NCI-H2029 (cell line): Measurements from ENCODE around the gene CCDC73.
"Not testable (repeated sequence)": the region's sequence is repeated elsewhere in the genome, so short reads cannot be mapped to it uniquely, and the experiment has no call there.

Experiments
- DNase-seq: peaks from one replicate; lab custom pipeline; 2025; lab: John Stamatoyannopoulos, UW

The CCDC73 gene

DNA sequence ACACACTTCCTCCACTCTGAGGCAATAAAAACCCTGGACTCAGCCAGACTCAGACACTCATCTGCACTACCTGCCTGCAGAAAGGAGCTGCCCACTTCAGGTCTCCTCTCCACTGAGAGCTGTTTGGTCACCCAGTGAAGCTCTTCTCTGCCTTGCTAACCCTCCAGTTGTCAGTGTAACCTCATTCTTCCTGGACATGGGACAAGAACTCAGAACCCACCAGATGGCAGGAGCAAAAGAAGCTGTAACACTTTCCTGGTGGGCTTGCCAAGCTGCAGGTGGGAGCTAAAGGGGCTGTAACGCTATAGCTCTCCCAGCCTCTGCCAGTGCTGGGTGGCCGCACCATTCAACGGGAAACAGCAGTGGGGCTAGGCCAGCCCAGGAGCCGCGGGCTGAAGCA, 89.7 kb downstream of the CCDC73 start:
- DNase-seq = no peak

DNA sequence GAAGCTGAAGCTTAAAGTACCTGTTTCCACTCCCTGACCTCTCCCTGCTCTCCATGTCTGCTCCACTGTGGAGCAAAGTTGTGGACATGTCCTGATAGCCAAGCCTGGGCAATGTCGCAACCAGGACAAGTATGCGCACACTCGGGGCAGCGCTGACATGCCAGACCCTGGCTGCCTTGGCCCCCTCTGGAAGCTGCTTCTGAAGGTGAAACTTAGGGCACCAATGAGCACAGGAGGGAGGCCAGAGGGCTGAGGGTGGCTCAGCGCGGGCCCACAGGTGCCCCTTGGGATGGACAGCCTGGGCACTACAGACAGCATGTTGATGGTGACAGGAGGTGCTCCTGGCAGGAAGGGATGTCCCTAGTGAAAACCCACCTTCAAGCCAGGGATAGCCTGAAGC, 90.2 kb downstream of the CCDC73 start:
- DNase-seq = no peak

- DNase-seq = no peak
Observed at GRCh38 chr11:32701616-32702015, 92.8 kb downstream of the CCDC73 start.

DNA sequence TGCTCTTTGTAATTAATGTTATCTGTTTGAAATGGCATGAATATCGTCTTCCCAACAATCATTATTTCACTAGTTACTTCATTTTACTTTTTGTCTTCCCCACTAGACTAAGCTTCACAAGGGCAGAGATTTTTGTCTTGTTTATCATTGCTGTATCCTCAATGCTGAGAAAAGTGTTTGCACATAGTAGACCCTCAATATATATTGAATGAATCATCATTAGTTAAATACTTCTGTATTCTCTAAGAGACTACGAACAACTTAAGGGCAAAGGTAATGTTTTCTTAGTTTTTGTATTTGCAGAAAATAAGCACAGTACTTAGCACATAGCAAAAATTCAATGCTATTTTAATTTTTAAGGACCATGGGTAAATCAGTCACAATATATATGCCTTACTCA, 95.9 kb downstream of the CCDC73 start:
- no peak for DNase-seq

- no peak for DNase-seq
Observed at GRCh38 chr11:32671051-32671450, 123.4 kb downstream of the CCDC73 start.

- DNase-seq = no peak
Observed at GRCh38 chr11:32659672-32660071, 134.8 kb downstream of the CCDC73 start.

GRCh38 chr11:32658639-32659406, 135.6 kb downstream of the CCDC73 start:
- no peak for DNase-seq

DNA sequence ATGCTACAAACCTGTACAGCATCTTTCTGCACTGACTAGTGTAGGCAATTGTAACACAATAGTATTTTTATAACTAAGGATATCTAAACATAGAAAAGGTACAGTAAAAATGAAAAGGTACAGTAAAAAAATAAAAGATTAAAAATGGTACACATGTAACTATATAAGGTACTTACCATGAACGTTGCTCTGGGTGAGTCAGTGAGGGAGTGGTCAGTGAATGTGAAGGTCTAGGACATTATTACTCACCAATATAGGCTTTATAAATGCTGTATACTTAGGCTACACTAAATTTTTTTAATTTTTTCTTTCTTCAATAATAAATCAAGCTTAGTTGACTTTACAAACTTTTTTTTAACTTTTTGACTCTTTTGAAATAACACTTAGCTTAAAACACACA, 150.9 kb downstream of the CCDC73 start:
- DNase-seq = no peak

GRCh38 chr11:32641361-32641760, 153.1 kb downstream of the CCDC73 start:
- DNase-seq = no peak

- no peak for DNase-seq
Observed at GRCh38 chr11:32635819-32636218, 158.6 kb downstream of the CCDC73 start.

GRCh38 chr11:32630844-32631243, 163.6 kb downstream of the CCDC73 start:
- DNase-seq = no peak

GRCh38 chr11:32616903-32617302, 177.6 kb downstream of the CCDC73 start:
- DNase-seq = no peak

DNA sequence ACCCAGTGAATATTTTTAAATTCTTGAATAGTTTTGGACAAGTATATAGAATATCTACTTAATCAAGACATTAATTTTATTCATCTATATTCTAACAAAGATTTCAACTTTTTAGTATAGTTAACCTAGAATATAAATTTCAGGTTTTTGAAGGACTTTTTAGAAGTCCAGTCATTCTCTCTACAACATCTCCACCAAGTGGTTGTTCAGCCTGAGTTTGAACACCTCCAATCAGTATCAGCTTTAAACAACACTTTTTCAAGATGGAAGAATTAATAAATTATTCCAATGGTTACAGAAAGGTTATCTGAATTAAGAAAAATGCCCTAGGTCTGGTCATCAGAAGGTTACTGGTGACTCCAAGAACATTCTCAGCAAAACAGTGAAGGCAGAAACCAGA, 179.0 kb downstream of the CCDC73 start:
- DNase-seq = no peak

DNA sequence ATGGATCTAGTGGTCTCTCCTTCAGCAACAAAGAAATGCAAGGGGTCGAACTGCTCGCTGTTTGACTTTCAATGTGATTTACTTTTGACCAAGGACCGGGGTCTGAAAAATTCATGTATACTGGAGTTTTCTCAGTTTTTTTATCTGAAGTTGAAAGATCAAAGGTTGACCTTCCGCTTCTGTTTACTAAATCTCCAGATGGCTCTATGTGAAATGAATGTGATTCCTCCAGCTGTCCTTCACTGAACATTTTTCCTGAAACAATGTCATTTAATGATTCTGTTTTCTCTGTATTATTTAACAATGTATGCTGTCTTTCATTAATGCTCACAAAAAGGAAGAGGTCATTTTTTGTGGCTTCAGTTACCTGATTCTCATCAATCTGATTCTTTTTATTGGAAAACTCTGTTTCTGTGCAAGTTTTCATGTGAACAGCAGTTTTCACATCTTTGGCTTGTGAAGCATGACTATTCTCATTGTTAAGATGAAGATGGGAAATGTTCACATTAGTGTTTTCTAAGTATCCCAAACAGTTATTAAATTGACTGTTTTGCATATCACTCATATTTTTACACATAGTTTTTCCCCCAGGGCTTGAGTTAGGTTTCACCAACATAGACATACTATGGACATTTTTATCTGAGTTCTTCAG, 180.8 kb downstream of the CCDC73 start:
- DNase-seq = no peak

GRCh38 chr11:32610797-32611352, 183.6 kb downstream of the CCDC73 start:
- DNase-seq = no peak

DNA sequence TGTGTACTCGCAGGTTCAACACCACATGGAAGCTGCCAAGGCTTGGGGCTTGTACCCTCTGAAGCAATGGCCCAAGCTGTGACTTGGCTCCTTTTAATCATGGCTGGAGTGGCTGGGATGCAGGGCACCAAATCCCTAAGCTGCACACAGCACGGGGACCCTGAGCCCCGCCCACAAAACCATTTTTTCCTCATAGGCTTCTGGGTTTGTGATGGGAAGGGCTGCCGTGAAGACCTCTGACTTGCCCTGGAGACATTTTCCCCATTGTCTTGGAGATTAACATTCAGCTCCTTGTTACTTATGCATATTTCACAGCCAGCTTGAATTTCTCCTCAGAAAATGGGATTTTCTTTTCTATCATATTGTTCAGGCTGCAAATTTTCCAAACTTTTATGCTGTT, 185.6 kb downstream of the CCDC73 start:
- DNase-seq = not testable (repeated sequence)

GRCh38 chr11:32606220-32606619, 188.2 kb downstream of the CCDC73 start:
- DNase-seq = no peak

DNA sequence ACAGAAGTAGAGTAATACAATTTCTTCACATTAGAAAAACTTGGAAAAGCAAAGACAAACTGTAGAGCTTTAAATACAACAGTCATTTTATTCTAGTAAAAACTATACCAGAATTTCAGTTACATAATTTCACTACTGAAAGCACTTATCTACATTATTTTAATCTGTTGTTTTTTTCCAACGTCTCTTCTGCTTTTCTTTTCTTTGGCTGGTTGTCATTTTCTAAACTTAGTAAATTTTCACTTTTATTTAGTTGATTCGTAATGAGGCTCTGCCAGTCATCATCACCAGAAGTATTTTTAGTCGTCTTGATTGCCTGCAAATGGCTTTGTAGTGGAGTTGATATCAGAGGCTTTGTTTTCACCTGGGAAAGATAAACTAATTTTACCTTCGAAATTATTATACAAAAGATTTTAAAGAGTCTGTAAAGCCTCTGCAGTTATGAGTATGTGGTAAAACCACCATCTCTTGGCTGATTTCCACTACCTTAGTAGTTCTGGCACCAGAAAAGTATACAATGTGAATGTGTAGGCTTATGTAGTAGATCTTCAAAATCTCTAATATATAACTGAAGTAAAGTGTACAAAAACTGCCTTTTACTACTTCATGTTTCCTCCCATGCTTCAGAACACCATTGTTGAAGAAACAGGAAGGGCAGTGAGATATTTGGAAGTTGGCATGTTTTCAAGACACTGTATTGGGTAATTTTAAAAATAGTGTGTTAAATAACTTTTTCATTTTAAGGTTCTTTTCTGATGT, 191.6 kb downstream of the CCDC73 start:
- no peak for DNase-seq

DNA sequence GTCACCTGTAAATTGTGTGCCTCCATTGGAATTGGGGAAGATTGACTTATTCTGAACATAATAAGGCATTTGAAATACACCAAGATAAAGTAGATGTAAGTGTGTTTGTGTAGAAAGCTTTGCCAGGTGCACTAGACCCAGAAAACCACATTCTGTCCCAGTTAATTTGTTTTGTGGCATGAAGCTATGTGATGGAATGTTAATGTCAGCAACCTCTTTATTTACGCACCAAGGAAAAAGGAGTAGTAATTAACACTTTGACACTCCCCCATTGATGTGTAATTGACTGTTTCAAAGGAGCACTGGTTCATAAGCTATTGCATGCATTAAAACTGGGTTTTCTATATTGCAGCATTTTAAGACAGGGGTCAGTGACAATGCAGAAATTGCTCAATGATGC, 196.5 kb downstream of the CCDC73 start:
- DNase-seq = no peak

DNA sequence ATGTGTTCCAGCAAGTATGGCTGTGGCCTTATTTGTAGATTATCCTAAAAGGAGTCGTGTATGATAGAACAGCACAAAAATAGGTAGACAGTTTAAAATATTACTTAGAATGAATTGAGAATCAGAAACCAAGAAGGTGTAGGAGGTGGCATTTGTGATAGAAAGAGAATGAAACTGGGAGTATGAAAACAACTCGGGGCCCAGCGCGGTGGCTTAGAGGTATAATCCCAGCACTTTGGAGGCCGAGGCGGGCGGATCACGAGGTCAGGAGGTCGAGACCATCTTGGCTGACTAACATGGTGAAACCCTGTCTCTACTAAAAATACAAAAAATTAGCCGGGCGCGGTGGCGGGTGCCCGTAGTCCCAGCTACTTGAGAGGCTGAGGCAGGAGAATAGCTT, 198.3 kb downstream of the CCDC73 start:
- not testable (repeated sequence) for DNase-seq

DNA sequence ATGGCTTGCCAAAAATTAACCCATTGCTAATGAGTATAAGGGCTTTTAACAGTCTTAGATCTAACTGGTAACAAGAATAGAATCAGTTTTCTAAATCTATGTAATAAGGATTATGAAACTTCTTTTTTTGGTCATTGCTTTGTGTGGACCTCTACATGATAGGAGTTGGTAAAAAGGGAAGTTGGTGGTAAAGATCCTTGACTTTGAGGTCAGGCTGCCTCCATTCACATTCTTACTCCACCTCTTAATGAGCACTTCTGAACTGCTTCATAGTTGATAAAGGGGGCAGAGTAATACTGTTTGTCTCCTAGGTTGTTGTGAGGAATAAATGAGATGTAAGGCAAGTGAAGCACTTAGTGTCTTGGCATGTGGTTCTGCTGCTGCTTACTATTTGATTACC, 200.2 kb downstream of the CCDC73 start:
- DNase-seq = no peak

DNA sequence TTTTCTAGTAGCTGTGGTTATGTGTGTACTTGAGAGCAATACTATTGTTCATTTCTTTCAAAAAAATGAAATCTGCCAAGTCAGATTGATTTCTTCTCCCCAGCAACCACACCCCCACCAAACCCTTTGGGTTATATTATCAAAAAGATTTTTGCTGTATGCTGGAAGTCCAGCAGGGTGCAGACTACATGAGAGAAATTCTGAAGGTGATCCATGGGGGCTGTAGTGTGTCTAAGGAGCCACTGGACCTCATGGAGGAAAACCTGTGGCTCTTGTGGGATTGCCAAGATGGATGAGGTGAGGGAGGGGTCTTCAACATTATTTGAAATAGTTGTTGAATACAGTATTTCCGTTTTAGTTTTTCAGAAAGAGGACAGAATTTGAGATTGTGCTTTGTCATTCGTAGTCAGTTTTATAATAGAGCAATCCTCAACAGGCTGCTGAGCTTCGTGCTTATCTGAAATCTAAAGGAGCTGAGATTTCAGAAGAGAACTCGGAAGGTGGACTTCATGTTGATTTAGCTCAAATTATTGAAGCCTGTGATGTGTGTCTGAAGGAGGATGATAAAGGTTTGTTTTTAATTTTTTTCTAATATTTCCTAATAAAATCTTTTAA, 207.8 kb downstream of the CCDC73 start:
- no peak for DNase-seq
